GM19238 (cell line): ENCODE measurements around the gene BPI.
"Not testable (repeated sequence)": the region's sequence is repeated elsewhere in the genome, so short reads cannot be mapped to it uniquely, and the experiment has no call there.

Source experiments
- DNase-seq: peaks from one replicate; pipeline ENCODE4 v3.0.0; 2011; ENCODE audit warnings: low spot score; ENCODE audit not compliant: insufficient read length

BPI gene

DNA sequence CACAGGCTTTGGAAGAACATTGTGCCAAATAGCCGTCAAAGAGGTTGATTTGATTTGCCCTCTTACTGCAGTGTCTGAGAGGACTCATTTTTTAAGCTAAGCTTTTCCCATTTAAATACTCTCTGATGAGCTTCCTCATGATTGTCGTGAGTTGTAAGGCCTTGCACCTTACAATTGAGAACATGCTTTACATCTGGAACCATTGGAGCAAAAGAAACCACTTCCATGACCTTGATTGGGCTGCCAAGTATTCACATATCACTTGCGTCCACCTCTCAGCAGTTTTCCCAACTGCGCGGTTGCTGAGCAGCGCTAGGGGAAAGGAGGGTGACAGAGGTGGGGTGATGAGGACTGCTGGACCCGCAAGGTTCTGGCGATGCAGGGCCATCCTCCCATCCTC, 30.1 kb downstream of the BPI start:
- DNase-seq = no peak

GRCh38 chr20:38336726-38337125, 32.8 kb downstream of the BPI start:
- DNase-seq = no peak

DNA sequence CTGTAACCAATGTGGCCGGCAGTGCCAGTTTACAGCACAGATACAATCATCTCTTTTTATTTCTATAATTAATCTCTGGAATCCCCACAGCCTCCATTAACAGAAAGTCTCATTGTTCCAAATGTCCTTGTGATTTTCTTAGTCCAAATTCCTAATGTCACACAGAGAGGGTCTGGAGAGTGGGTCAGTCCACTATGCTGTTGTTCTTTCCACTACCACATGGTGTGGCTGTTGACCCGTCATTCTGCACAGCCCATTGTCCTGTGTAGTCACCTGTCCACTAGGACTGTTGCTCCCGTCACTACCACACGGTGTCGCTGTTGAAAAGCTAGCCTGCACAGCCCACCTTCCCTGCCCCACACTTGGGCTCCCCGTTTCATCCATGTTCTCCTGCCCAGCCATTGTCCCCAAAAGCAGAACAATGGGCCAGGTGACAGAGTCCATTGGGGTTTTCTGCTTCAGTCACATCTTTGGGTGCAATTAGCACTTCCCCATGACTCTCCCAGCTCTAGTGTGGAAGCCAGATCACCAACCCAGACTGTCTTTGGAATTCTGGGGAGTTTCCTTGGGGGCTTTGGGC, 33.7 kb downstream of the BPI start:
- DNase-seq = no peak

DNA sequence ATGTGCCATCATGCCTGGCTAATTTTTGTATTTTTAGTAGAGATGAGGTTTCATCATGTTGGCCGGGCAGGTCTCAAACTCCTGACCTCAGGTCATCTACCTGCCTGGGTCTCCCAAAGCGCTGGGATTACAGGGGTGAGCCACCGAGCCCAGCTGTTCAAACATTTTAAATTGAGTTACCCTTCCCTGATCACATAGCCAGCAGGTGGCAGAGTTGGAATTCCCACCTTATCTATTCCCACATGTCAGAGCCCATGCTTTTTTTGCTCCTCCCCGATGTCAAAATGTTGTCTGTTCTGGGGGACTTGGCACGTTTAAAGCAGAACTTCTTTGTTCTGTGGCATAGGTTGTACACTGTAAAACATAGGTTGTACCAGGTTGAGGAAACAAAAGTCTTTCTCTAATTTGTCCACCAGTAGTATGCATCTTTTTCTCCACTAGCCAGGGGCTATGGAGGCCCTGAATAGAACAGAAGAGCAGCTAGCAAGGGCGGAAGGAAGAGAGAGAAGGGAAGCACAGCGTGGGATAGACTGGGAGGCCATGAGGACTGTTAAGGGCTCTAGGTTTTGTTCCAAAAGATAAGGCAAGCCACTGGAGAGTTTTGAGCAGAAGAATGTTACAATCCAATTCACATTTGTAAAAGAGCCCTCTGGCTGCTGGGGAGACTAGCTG, 35.0 kb downstream of the BPI start:
- DNase-seq = no peak

DNA sequence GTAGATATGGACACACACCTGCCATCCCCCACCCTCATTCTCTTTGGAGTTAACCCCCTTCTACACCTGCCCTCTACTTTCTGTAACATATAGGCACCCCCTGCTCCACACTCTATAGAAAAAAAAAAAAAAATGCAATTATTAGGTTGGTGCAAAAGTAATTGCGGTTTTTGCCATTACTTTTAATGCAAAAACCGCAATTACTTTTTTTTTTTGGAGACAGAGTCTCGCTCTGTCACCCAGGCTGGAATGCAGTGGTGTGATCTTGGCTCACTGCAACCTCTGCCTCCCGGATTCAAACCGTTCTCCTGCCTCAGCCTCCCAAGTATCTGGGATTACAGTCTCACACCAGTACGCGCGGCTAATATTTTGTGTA, 35.6 kb downstream of the BPI start:
- not testable (repeated sequence) for DNase-seq

- DNase-seq = no peak
Measured at GRCh38 chr20:38339997-38340396, 36.0 kb downstream of the BPI start.

DNA sequence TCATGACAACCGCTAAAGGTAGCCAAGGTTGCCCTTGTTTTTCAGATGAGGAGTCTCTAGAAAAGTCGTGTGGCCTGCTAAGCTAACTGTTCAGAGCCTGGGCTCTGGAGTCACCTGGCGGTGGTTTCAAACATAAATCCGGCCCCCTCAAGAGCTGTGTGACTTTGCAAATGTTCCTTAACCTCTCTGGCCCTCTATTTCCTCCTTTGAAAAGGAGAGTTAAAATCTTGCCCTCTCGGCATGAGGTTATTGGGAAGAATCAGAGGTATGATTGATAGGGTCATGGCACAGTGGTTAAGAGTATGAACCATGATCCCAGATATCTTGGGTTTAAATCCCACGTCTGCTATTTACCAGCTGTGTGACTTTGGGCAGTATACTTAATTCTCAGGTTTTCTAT, 36.7 kb downstream of the BPI start:
- DNase-seq = no peak

- no peak for DNase-seq
Measured at GRCh38 chr20:38342216-38342615, 38.3 kb downstream of the BPI start.

GRCh38 chr20:38342713-38343310, 38.9 kb downstream of the BPI start:
- DNase-seq = no peak

GRCh38 chr20:38343311-38344106, 39.6 kb downstream of the BPI start:
- DNase-seq = no peak

DNA sequence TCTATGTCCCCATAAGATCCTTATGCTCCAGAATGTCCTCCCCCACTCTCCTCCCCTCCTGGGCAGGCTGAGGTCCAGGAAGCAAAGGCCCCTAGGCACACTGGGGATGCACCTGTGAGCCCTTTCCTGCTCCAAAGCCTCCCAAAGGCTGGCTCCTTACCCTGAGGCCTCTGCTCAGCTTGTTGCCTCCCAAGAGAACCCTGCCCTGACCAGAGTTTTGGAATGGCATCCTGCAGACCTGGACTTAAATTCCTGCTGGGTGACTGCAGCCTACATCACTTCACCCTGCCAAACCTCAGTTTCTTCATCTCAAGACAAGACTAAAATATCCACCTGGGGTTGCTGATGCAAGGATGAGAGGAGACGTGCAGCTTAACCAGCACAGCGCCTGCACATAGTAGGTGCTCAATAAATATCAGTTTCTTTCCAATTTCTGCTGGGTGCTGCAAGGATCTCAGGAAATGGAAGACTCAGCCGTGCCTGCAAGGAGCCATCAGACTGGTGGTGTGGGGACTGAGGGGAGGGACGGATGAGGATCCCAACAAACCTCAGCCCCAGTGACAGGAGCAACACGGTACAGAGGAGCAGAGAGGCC, 40.2 kb downstream of the BPI start:
- no peak for DNase-seq

- DNase-seq = no peak
Measured at GRCh38 chr20:38345643-38346042, 41.7 kb downstream of the BPI start.

GRCh38 chr20:38346247-38346651, 42.3 kb downstream of the BPI start, which contains the start of gene LBP:
Gene LBP (plus strand): TSS chr20:38346482. CDS start chr20:38346517, 35 bp downstream.
- no peak for DNase-seq

DNA sequence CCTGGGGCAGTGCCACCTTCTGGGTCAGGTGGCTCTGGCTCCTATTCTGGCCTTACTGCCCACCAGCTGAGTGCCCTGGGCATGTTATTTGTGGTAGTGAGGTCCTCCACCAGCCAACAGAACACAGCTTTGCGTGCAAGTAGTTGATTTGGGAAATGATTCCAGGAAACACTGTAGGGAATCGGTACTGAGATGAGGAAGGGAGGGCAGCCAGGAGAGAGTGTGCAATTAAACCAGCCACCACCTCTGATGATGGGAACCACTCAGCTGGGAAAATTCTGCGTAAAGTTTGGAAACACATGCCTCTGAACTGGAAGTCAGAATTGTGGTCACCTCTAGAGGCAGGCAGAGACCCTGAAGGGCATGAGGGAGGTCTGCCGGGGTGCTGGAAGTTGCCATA, 42.8 kb downstream of the BPI start:
- no peak for DNase-seq

DNA sequence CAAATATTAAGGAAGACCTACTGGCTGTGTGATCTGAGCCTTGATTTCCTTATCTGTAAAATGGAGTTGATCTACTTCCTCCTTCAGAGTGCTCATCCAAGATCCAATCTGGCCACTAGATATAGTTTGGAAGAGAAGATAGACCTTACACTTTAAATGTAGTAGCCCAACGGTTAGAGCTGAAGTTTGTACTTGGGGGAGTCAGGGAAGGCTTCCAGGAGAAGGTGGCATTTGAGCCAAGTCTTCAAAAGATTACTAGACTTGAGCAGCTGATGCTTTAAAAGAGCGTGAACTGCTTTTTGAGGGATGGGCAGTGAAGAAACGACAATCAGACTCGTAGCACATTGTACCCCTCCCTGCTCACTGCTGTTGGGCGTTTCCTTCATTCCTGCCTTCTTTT, 45.9 kb downstream of the BPI start:
- no peak for DNase-seq

GRCh38 chr20:38350879-38351775, 47.2 kb downstream of the BPI start:
- DNase-seq = no peak

- no peak for DNase-seq
Measured at GRCh38 chr20:38353316-38353715, 49.4 kb downstream of the BPI start.

- DNase-seq = no peak
Measured at GRCh38 chr20:38354227-38354626, 50.3 kb downstream of the BPI start.

DNA sequence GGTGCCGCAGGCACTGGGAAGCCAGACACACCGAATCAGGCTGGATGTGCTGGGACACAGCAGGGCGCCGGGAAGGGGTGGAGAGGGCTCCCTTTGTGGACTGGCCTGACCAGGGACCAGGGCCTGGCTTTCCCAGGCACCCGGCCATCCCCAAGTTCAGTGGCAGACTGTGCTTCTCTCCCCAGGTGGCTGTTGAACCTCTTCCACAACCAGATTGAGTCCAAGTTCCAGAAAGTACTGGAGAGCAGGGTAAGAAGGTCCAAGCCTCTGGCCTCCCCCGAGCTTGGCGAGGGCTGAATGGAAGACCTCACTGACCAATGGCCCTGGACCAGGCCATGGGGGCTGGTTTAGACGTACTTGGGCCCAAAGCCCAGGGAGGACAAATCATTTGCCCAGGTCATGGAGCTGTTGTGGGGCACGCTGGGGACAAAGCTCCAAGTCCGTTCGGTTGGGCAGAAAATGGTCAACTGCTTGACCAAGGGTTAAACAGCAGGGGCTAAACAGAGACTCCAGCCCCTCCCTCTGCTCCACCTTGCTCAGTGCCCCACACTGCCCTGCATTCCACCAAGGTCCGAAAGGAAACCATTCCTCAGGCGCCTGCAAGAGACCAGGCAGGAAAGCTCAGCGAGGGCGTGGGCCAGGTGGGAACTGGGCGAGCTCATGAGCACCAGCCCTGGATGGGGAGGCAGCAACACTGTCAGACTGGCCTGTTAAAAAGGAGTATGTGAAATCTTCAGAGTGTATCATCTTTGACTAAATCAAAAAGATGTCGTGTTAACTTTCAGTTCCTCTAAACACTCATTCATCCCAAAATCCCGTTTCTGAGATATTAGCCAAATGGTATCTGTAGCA, 51.4 kb downstream of the BPI start:
- no peak for DNase-seq

- no peak for DNase-seq
Measured at GRCh38 chr20:38357653-38358207, 53.8 kb downstream of the BPI start.
